ENCODE results near the gene RBM3.

GRCh38 chrX:48579259-48579658, 5.0 kb downstream of the RBM3 start:
- TF ChIP-seq EP300 (IDR thresholded peaks at IDR 0.05) (no peak), POLR2A (IDR thresholded peaks at IDR 0.05; ENCODE audit: low read depth) (no peak)

Measured in esophagus muscularis mucosa (tissue), 2 donors.